ENCODE results near the gene SNN.

The SNN gene

DNA sequence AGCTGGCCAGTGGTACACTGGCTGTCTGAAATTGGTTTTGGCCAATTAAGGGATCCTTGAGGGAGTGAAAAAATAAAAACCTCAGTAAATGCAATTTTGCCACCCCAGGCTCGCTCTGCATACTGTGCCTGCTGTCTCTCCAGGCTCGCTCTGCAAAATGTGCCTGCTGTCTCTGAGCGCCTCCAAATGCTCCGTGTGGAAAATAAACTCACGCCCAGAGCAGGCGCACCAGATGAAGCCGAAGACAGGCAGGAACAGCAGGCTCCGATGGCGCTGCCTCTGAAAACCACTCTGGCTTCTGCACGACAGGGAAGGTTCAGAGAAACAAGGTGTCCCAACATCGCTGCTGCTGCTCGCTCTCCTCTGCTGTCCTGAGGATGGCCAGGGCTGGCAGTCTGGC is 29.1 kb downstream of the SNN start:
- FAIRE-seq (no peak), DNase-seq (ENCODE audit: insufficient read length) (no peak)
- no peak for TF ChIP-seq POLR2A (IDR thresholded peaks at IDR 0.05; ENCODE audit: low read depth, low read length)
- no peak for TF ChIP-seq TAF1 (IDR thresholded peaks at IDR 0.05; ENCODE audit: borderline replicate concordance, low read depth, low read length)
- TF ChIP-seq POLR2AphosphoS5 (IDR thresholded peaks at IDR 0.05; ENCODE audit: low read depth, low read length), result no peak

DNA sequence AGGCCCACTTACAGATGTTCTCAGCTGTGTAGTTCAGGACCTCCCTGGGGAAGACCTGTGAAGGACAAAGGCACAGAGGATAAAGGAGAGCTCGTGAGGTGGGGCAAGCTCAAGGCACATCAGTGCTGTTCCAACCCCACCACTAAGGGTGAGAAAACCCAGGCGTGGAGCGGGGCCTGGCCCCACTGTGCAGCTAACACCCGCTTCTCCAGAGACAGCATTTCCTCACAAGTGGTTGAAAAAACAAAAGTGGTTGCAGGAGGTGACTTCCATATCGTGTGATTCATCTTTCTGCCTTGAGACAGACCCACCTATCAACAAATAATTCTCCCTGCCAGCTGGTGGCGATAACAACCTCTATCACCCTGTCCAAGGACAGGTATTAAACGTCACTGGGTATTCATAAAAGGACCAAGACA is 30.0 kb downstream of the SNN start:
- FAIRE-seq, result no peak
- no peak for DNase-seq (ENCODE audit: insufficient read length)
- no peak for TF ChIP-seq TAF1 (IDR thresholded peaks at IDR 0.05; ENCODE audit: borderline replicate concordance, low read depth, low read length)
- no peak for TF ChIP-seq POLR2A (IDR thresholded peaks at IDR 0.05; ENCODE audit: low read depth, low read length)
- no peak for TF ChIP-seq POLR2AphosphoS5 (IDR thresholded peaks at IDR 0.05; ENCODE audit: low read depth, low read length)

DNA sequence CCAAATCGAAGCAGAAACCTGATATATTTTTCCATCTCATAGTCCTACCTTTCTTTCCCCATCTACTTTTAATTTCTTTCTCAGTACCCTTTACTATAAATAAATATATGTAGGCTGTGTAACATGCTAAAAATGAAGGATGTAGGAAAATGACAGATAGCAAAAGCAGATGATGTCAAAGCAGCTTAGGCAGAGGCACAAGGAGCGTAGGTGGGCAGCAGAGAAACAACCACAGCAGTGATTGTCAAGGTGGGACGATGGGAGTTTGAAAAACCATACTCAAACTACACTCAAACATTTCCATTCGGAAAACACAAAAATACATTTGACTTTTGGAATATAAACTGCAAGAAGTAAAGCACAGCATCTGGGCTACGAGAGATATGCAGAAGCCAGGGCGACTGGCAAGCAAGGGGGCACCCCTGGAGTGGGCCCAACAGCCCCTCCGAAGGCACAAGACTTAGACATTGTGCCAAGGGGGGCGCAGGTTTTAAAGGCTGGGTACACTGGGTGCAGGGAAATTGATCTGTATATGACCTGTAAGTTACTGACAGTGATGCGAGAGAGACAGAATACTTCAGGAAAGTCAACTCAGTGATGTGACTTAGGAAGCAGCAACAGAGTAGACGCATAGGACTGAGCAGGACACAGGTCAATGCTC is 31.1 kb downstream of the SNN start:
- TF ChIP-seq POLR2A (IDR thresholded peaks at IDR 0.05; ENCODE audit: low read depth, low read length) (no peak), TAF1 (IDR thresholded peaks at IDR 0.05; ENCODE audit: borderline replicate concordance, low read depth, low read length) (no peak), POLR2AphosphoS5 (IDR thresholded peaks at IDR 0.05; ENCODE audit: low read depth, low read length) (no peak)
- FAIRE-seq, result no peak

DNA sequence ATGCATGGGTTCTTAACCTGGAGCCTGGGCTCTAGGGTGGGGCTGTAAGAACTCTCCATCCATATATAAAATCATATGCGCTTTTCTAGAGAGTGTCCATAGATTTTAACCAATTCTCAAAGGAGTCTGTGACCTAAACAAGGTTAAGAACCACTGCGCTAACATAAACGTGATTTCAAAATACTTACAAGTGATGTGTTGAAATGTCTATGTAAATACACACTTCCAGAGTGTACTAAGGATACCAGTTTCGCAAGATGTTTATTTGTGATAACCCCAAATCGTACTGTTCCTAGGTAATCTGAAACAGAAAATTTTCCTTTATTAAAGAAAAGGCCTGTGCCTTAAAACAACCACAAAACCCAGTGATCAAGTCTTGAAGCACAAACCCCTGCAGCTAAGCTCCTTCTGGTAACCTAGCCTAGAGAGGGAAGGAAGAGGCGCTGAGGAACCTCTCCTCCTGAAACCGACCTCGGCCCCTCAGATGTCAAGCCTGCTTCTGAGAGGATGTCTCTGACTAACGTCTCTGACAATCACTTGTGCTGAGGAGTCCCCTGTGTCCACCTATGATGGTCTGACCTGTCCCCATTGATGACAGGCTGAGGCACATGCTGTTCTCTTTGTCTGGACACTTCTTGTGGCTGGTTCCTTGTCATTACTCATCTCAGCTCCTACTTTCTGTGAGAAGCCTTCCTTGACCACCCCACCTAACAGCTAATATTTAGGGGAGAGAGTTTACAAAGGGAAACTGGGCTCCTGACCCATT is 32.2 kb downstream of the SNN start:
- no peak for TF ChIP-seq POLR2AphosphoS5 (IDR thresholded peaks at IDR 0.05; ENCODE audit: low read depth, low read length)
- no peak for TF ChIP-seq TAF1 (IDR thresholded peaks at IDR 0.05; ENCODE audit: borderline replicate concordance, low read depth, low read length)
- no peak for TF ChIP-seq POLR2A (IDR thresholded peaks at IDR 0.05; ENCODE audit: low read depth, low read length)
- no peak for DNase-seq (ENCODE audit: insufficient read length)
- no peak for FAIRE-seq

More for the DNA sequence above, 31.1 kb downstream of the SNN start:
- DNase-seq (ENCODE audit: insufficient read length), result no peak

DNA sequence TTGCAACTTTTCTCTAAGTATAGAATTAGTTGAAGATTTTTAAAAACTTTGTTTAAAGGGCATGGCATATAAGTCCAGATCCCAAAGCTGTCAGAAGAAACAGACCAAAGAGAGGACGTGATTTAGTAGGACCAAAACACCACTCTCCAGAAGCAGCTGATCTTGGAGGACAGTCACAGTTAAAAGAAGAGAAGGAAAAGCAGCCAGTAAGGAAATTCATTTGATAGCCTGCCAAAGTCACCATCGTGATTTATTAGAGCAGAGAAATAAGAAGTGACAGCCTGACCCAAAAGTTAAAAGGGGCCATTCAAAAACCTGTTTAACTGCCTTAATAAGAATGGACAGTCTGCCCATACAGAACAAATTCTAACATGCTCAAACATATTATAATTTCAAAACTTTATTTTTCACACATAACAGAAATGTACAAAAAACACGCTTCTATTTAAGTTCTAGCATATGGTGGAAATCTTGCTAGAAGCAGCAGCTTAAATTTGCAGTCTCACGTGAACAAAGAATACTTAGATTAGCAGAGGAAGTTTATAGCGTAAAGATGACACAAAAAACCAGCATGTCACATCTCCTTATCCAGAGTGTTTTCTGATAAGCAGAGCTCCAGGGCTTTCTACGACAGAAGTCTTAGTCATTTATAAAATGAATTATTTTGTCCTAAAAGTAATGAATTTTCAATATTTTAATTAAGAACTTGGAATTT is 37.2 kb downstream of the SNN start:
- TF ChIP-seq TAF1 (IDR thresholded peaks at IDR 0.05; ENCODE audit: borderline replicate concordance, low read depth, low read length) (no peak), POLR2A (IDR thresholded peaks at IDR 0.05; ENCODE audit: low read depth, low read length) (no peak), POLR2AphosphoS5 (IDR thresholded peaks at IDR 0.05; ENCODE audit: low read depth, low read length) (no peak)
- DNase-seq (ENCODE audit: insufficient read length) (no peak), FAIRE-seq (no peak)

GRCh38 chr16:11706180-11706742 is 38.0 kb downstream of the SNN start:
- TF ChIP-seq POLR2A (IDR thresholded peaks at IDR 0.05; ENCODE audit: low read depth, low read length), result peak; percentile 23; the same call in 1 of the 2 replicates
- no peak for TF ChIP-seq POLR2AphosphoS5 (IDR thresholded peaks at IDR 0.05; ENCODE audit: low read depth, low read length)
- FAIRE-seq (no peak), DNase-seq (ENCODE audit: insufficient read length) (no peak)

- TF ChIP-seq POLR2AphosphoS5 (IDR thresholded peaks at IDR 0.05; ENCODE audit: low read depth, low read length) (no peak), POLR2A (IDR thresholded peaks at IDR 0.05; ENCODE audit: low read depth, low read length) (no peak), TAF1 (IDR thresholded peaks at IDR 0.05; ENCODE audit: borderline replicate concordance, low read depth, low read length) (no peak)
- FAIRE-seq (no peak), DNase-seq (ENCODE audit: insufficient read length) (no peak)
Measured at GRCh38 chr16:11707679-11708197, 39.5 kb downstream of the SNN start.

DNA sequence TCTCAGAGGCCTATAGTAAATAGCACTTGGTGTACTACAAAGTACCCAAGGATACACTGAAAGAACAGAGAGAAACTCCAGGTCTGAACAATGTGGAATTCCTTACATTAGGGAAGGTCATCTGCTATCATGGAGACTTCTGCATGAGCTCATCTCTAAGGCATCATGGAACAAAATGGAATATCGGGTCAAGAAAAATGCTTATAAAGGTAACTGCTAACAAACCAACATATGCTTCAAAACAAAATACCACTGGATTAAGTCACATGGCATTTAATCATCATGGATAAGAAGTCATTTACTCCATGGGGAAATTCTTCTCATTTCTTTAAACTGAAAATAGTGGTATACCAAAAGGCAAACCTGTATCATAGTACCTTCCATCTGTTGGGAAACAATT is 40.2 kb downstream of the SNN start:
- no peak for TF ChIP-seq TAF1 (IDR thresholded peaks at IDR 0.05; ENCODE audit: borderline replicate concordance, low read depth, low read length)
- no peak for TF ChIP-seq POLR2A (IDR thresholded peaks at IDR 0.05; ENCODE audit: low read depth, low read length)
- no peak for TF ChIP-seq POLR2AphosphoS5 (IDR thresholded peaks at IDR 0.05; ENCODE audit: low read depth, low read length)
- no peak for DNase-seq (ENCODE audit: insufficient read length)
- no peak for FAIRE-seq

DNA sequence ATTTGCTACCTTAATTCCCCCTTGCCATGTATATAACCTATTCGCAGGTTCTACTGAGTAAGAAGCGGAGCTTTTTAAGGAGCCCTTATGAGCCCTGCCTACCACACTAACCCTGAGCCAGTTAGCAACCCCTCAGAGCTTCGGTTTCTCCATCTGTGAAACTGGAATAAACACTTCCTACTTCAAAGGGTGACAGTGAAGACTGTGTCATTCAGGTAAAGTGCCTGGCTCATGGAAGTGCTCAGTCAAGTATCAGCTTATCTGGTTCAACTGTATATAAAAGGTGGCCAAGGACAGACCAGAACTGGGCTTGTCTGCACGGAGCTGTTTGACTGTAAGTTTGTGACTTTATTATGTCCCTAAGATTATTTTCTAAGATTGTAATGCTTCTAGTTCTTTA is 43.4 kb downstream of the SNN start:
- DNase-seq (ENCODE audit: insufficient read length) (no peak), FAIRE-seq (no peak)
- no peak for TF ChIP-seq TAF1 (IDR thresholded peaks at IDR 0.05; ENCODE audit: borderline replicate concordance, low read depth, low read length)
- TF ChIP-seq POLR2AphosphoS5 (IDR thresholded peaks at IDR 0.05; ENCODE audit: low read depth, low read length), result no peak
- no peak for TF ChIP-seq POLR2A (IDR thresholded peaks at IDR 0.05; ENCODE audit: low read depth, low read length)

DNA sequence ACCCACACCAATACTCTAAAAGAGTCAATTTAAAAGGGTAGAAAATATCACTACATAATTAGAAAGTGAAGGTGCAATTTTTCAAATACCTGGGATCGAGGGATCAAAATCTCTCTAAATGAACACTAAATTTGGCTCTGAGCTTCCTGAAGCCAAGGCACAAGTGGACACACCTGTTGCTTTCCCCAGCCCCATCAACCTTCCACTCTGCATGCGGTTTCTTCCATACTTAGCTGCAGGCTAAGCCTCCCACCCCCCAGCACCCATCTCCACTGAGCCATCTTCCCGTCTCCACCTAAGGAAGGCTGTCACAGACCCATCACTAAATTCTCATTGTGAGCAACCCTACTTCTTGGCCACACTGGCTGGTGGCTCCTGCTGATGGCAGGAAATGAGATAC is 43.9 kb downstream of the SNN start:
- no peak for DNase-seq (ENCODE audit: insufficient read length)
- no peak for FAIRE-seq
- TF ChIP-seq POLR2AphosphoS5 (IDR thresholded peaks at IDR 0.05; ENCODE audit: low read depth, low read length), result no peak
- no peak for TF ChIP-seq TAF1 (IDR thresholded peaks at IDR 0.05; ENCODE audit: borderline replicate concordance, low read depth, low read length)
- no peak for TF ChIP-seq POLR2A (IDR thresholded peaks at IDR 0.05; ENCODE audit: low read depth, low read length)

All from GM12892 (cell line).